Measurements from ENCODE around the gene FERMT1.
"Not testable (repeated sequence)": the region's sequence is repeated elsewhere in the genome, so short reads cannot be mapped to it uniquely, and the experiment has no call there.

Gene FERMT1

DNA sequence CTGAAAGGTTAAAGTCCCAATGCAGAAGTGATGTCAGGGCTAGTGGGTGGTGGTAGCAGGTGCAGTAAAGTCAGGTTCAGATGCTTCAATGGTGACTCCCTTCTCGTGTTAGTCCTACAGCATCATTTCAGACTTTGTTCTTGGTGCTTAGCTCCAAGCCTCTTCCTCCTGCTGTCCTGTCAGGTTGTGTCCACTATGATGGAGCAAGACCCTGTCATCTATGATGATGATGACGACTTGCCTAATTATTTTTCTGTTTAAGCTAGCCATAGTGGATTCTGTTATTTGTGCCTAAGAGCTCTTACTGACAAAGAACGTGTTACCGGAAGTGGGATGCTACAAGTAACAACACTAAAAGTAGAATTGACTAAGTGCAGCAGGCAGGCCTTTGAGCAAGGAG is 5.0 kb upstream of the FERMT1 start:
- Mint-ChIP-seq H3K9me3 (no peaks in the 10 kb centered on the region), H3K4me3 (no peak overlapping the region), H3K27ac (no peak overlapping the region), H3K36me3 (ENCODE audit: low read depth) (no peaks in the 10 kb centered on the region), H3K4me1 (ENCODE audit: low read depth) (peaks cover 6% of the 10 kb centered on the region), H3K27me3 (peaks cover 25% of the 10 kb centered on the region)
- intact Hi-C loops (cut with micrococcal nuclease), result no loop called here

DNA sequence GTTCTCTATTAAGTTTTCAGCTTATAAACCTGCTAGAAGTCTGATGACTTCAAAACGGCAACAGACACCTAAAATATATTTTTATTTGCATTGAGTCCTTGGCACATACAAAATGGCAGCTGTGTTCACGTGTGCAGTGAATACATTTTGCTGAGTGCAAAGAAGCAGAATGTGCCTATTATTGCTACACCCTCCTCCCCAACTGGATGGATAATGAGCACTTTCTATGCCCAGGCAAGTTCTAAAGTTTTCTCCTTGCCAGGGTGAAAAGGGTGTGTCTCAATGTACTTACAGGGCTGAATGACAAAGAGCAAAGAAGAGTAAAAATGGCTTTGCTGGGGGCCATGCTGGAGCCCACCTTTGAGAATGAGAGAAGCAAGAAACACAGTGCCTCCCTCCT is 4.0 kb upstream of the FERMT1 start:
- Mint-ChIP-seq H3K4me1 (ENCODE audit: low read depth) (peaks cover 15% of the 10 kb centered on the region), H3K27ac (no peak overlapping the region)
- intact Hi-C loops (cut with micrococcal nuclease), result no loop called here

GRCh38 chr20:6123649-6124014 is 802 bp upstream of the FERMT1 start:
- Mint-ChIP-seq H3K36me3 (ENCODE audit: low read depth) (no peaks in the 10 kb centered on the region), H3K27ac (no peak overlapping the region), H3K4me3 (no peak overlapping the region), H3K27me3 (peaks cover 39% of the 10 kb centered on the region), H3K9me3 (no peaks in the 10 kb centered on the region), H3K4me1 (ENCODE audit: low read depth) (peaks cover 15% of the 10 kb centered on the region)
- intact Hi-C loops (cut with micrococcal nuclease), result no loop called here

More for the DNA sequence above, 4.0 kb upstream of the FERMT1 start:
- Mint-ChIP-seq H3K9me3 (no peaks in the 10 kb centered on the region), H3K27me3 (peaks cover 31% of the 10 kb centered on the region), H3K4me3 (no peak overlapping the region), H3K36me3 (ENCODE audit: low read depth) (no peaks in the 10 kb centered on the region)

DNA sequence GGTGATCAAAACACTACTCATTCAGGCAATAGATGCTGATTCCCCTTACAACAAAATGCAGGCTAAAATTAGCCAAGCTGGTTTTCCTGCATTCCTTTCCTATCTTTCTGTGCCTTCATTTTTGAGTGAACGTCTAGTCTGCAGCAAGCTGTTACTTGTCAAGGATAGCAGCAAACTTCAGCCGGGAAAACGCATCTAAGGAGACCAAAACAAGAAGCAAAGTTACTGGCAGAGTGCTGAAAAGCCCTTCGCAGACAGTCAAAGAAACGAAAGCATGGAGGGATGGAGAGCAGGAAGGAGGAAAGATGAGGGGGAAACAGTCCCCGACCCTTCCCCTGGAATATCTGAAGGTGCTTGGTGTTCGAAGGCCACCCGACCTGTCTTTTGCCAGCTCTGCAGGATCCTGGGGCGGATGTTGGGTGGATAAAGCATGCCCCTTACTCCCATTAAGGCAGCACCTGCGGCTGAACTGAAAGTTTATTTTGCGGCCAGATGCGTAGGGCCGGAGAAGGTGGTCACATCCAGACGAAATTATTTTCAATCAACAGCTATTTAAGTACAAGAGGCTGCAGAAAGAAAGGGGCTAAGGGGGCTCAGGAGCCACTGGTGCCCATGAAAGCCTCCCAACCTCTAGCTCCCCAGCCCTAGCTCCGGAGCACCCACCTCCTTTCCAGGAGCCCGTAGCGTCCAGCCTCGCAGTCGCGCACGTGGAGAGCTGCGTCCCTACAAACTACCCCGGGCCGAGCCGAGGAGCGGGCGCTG is 538 bp downstream of the FERMT1 start:
- no peak overlapping the region for H3K27ac Mint-ChIP-seq
- H3K4me3 Mint-ChIP-seq, result peak overlapping the region; percentile 66
- H3K36me3 Mint-ChIP-seq (ENCODE audit: low read depth), result no peaks in the 10 kb centered on the region
- intact Hi-C loops (cut with micrococcal nuclease), result no loop called here
- H3K27me3 Mint-ChIP-seq, result peaks cover 39% of the 10 kb centered on the region
- peaks cover 15% of the 10 kb centered on the region for H3K4me1 Mint-ChIP-seq (ENCODE audit: low read depth)
- H3K9me3 Mint-ChIP-seq, result no peaks in the 10 kb centered on the region

GRCh38 chr20:6121504-6121903 is 1.3 kb downstream of the FERMT1 start:
- H3K36me3 Mint-ChIP-seq (ENCODE audit: low read depth), result no peaks in the 10 kb centered on the region
- no peaks in the 10 kb centered on the region for H3K9me3 Mint-ChIP-seq
- H3K4me1 Mint-ChIP-seq (ENCODE audit: low read depth), result peaks cover 15% of the 10 kb centered on the region
- intact Hi-C loops (cut with micrococcal nuclease), result no loop called here
- peaks cover 39% of the 10 kb centered on the region for H3K27me3 Mint-ChIP-seq
- H3K4me3 Mint-ChIP-seq, result no peak overlapping the region
- H3K27ac Mint-ChIP-seq, result no peak overlapping the region

DNA sequence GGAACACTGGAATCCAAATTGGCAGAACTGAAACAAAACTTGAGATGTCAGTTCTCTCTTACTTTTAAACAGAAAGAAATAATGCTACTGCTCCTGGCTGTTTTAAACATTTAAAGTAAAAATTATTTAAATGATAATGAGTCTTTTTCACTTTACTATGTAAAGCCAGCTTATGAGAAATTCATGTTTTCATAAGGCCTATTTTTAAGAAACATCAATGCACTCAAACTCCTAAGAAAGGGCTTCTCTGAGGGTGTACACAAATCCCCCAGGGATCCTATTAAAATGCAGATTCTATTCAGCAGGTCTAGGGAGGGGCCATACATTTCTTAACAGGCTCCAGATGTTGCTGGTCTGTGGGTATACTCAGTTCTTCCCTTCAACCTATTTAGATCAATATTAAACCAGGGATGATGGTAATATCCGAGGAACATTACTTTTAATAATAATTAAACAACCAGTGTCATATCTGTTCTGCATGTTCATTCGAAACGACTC is 2.3 kb downstream of the FERMT1 start:
- intact Hi-C loops (cut with micrococcal nuclease), result no loop called here
- no peaks in the 10 kb centered on the region for H3K36me3 Mint-ChIP-seq (ENCODE audit: low read depth)
- H3K4me1 Mint-ChIP-seq (ENCODE audit: low read depth), result peaks cover 15% of the 10 kb centered on the region
- no peaks in the 10 kb centered on the region for H3K9me3 Mint-ChIP-seq
- peaks cover 37% of the 10 kb centered on the region for H3K27me3 Mint-ChIP-seq
- H3K4me3 Mint-ChIP-seq, result no peak overlapping the region
- H3K27ac Mint-ChIP-seq, result no peak overlapping the region

DNA sequence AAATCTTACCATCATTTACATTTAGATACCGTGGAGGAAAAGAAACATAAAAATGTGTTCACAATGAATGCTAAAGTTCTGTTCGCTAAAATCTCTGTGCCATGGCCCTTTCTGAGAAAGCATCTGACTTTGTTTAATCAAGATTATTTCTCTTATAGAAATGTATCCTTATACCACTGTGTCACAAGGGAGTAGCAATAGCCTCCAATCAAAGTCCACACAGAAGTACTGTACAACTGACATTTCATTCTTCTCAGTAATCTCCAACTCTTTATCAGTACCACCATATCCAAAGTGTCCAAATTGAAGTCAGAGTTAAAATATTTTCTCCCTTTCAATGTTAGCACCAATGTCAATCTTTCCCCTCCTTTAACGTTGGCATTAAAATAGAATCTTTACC is 6.1 kb downstream of the FERMT1 start:
- H3K27ac Mint-ChIP-seq, result no peak overlapping the region
- no peaks in the 10 kb centered on the region for H3K36me3 Mint-ChIP-seq (ENCODE audit: low read depth)
- intact Hi-C loops (cut with micrococcal nuclease), result no loop called here
- H3K9me3 Mint-ChIP-seq, result peaks cover 24% of the 10 kb centered on the region
- no peak overlapping the region for H3K4me3 Mint-ChIP-seq
- peaks cover 13% of the 10 kb centered on the region for H3K27me3 Mint-ChIP-seq
- H3K4me1 Mint-ChIP-seq (ENCODE audit: low read depth), result no peaks in the 10 kb centered on the region

- Mint-ChIP-seq H3K27ac (no peak overlapping the region), H3K4me1 (ENCODE audit: low read depth) (no peaks in the 10 kb centered on the region), H3K4me3 (no peak overlapping the region), H3K36me3 (ENCODE audit: low read depth) (no peaks in the 10 kb centered on the region), H3K9me3 (peaks cover 24% of the 10 kb centered on the region), H3K27me3 (peaks cover 5% of the 10 kb centered on the region)
- intact Hi-C loops (cut with micrococcal nuclease), result no loop called here
Observed at GRCh38 chr20:6115221-6115895, 7.5 kb downstream of the FERMT1 start.

GRCh38 chr20:6114696-6115095 is 8.1 kb downstream of the FERMT1 start:
- Mint-ChIP-seq H3K4me1 (ENCODE audit: low read depth) (no peaks in the 10 kb centered on the region), H3K36me3 (ENCODE audit: low read depth) (no peaks in the 10 kb centered on the region), H3K9me3 (peaks cover 24% of the 10 kb centered on the region), H3K4me3 (no peak overlapping the region), H3K27ac (no peak overlapping the region), H3K27me3 (peaks cover 5% of the 10 kb centered on the region)
- intact Hi-C loops (cut with micrococcal nuclease), result no loop called here

- Mint-ChIP-seq H3K9me3 (peaks cover 24% of the 10 kb centered on the region), H3K36me3 (ENCODE audit: low read depth) (no peaks in the 10 kb centered on the region), H3K4me3 (no peak overlapping the region), H3K4me1 (ENCODE audit: low read depth) (no peaks in the 10 kb centered on the region), H3K27me3 (peaks cover 2% of the 10 kb centered on the region), H3K27ac (no peak overlapping the region)
- intact Hi-C loops (cut with micrococcal nuclease), result no loop called here
Observed at GRCh38 chr20:6113951-6114350, 8.9 kb downstream of the FERMT1 start.

- H3K27me3 Mint-ChIP-seq; H3K4me3 Mint-ChIP-seq; H3K36me3 Mint-ChIP-seq (ENCODE audit: low read depth); intact Hi-C loops (cut with micrococcal nuclease); H3K27ac Mint-ChIP-seq; H3K4me1 Mint-ChIP-seq (ENCODE audit: low read depth): not testable (repeated sequence)
- peaks cover 24% of the 10 kb centered on the region for H3K9me3 Mint-ChIP-seq
Observed at GRCh38 chr20:6112965-6113364, 9.9 kb downstream of the FERMT1 start.

DNA sequence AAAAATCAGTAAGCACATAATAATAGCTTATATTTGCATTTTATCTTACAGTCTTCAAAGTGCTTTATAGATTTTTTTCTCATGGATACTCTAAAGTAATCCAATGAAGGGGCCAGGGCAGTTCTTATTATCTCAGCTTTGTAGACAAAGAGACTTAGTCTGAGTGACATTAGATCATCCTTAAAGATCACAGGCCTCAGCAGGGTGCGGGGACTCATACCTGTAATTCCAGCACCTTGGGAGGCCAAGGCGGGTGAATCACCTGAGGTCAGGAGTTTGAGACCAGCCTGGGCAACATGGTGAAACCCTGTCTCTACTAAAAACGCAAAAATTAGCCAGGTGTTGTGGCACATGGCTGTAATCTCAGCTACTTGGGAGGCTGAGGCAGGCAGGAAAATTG is 14.5 kb downstream of the FERMT1 start:
- Mint-ChIP-seq H3K4me3 (no peak overlapping the region), H3K9me3 (peaks cover 7% of the 10 kb centered on the region), H3K36me3 (ENCODE audit: low read depth) (no peaks in the 10 kb centered on the region), H3K27ac (no peak overlapping the region), H3K27me3 (no peaks in the 10 kb centered on the region), H3K4me1 (ENCODE audit: low read depth) (no peaks in the 10 kb centered on the region)
- intact Hi-C loops (cut with micrococcal nuclease), result no loop called here

DNA sequence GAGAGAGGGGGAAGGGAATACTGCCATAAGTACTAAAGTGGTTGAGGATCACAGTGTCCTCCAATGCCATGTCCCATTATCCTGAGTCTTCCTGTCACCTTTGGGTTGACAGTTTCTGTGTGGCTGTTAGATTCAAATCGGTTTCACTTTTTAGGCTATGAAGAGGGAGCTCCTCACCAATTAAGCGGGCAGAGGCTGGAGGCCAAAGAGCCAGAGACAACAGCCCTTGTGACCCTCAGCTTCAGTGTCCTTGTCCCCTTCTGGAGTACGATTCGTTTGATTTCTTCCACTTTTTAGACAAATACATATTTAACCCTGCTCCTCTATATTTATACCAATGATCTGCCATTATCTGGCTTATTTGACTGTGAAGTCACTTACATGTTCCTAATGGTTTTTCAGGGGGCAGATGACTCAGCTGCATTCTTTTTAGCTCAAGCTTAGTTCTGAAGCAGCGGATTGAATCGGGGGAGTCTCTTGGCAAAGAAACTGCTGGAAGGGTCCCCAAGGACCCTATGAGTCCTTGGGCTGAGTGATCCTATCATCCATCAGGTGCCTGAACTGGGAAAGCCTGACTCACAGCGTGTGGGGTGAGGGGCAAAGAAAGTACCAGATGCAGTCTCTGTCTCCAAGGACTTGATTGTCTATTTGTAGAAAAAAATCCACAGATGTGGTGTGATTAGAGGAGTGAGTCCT is 18.2 kb downstream of the FERMT1 start:
- Mint-ChIP-seq H3K27me3 (no peaks in the 10 kb centered on the region), H3K27ac (no peak overlapping the region), H3K4me1 (ENCODE audit: low read depth) (no peaks in the 10 kb centered on the region), H3K36me3 (ENCODE audit: low read depth) (no peaks in the 10 kb centered on the region), H3K9me3 (no peaks in the 10 kb centered on the region), H3K4me3 (no peak overlapping the region)
- intact Hi-C loops (cut with micrococcal nuclease), result no loop called here

- intact Hi-C loops (cut with micrococcal nuclease), result no loop called here
- H3K4me3 Mint-ChIP-seq, result no peak overlapping the region
- no peaks in the 10 kb centered on the region for H3K27me3 Mint-ChIP-seq
- H3K27ac Mint-ChIP-seq, result no peak overlapping the region
- no peaks in the 10 kb centered on the region for H3K4me1 Mint-ChIP-seq (ENCODE audit: low read depth)
- H3K9me3 Mint-ChIP-seq, result no peaks in the 10 kb centered on the region
- H3K36me3 Mint-ChIP-seq (ENCODE audit: low read depth), result no peaks in the 10 kb centered on the region
Observed at GRCh38 chr20:6103301-6103700, 19.5 kb downstream of the FERMT1 start.

Measured in dendritic cell treated with granulocyte-macrophage colony-stimulating factor and Interleukin-4, amounts not matched to agents 40 ng/mL and 50 ng/mL, for 4 days (primary cell).